ENCODE measurements around the gene MEGF9.

The MEGF9 gene

GRCh38 chr9:120741191-120741590 lies 26.9 kb upstream of the MEGF9 start:
- H3K4me1 ChIP-seq (ENCODE audit: control insufficient read depth, low read length): peaks cover 2% of the 10 kb centered on the region
- H3K4me3 ChIP-seq (ENCODE audit: low read length): no peak overlapping the region
- no peaks in the 10 kb centered on the region for H3K79me2 ChIP-seq (ENCODE audit: control insufficient read depth, low read length)
- no peaks in the 10 kb centered on the region for H3K9me3 ChIP-seq (ENCODE audit: control insufficient read depth, insufficient read depth, low read length)
- H3K9me2 ChIP-seq (replicated peaks; ENCODE audit: control insufficient read depth, low read length): no peaks in the 10 kb centered on the region
- H3K27me3 ChIP-seq (ENCODE audit: control insufficient read depth, low read length): no peaks in the 10 kb centered on the region
- no peak overlapping the region for H3K4me2 ChIP-seq (ENCODE audit: low read length)
- no peaks in the 10 kb centered on the region for H3K36me3 ChIP-seq (ENCODE audit: control insufficient read depth, low read length)
- TF ChIP-seq CTCF (IDR thresholded peaks at IDR 0.05; ENCODE audit: low read depth, low read length, poor library complexity, severe bottlenecking): no peak
- peaks cover 6% of the 10 kb centered on the region; the same call in 1 of the 2 replicates for H3F3A ChIP-seq (ENCODE audit: control insufficient read depth, insufficient read depth)
- no peaks in the 10 kb centered on the region for H4K20me1 ChIP-seq (ENCODE audit: control insufficient read depth, insufficient read depth, low read depth, low read length)
- H3K27ac ChIP-seq (ENCODE audit: low read depth, low read length): no peak overlapping the region

- Histone ChIP-seq H3K9me3 (ENCODE audit: control insufficient read depth, insufficient read depth, low read length) (no peaks in the 10 kb centered on the region), H3K4me3 (ENCODE audit: low read length) (no peak overlapping the region), H3K36me3 (ENCODE audit: control insufficient read depth, low read length) (no peaks in the 10 kb centered on the region), H4K20me1 (ENCODE audit: control insufficient read depth, insufficient read depth, low read depth, low read length) (no peaks in the 10 kb centered on the region), H3K9me2 (replicated peaks; ENCODE audit: control insufficient read depth, low read length) (no peaks in the 10 kb centered on the region), H3K4me1 (ENCODE audit: control insufficient read depth, low read length) (peaks cover 13% of the 10 kb centered on the region), H3K27ac (ENCODE audit: low read depth, low read length) (no peak overlapping the region), H3K4me2 (ENCODE audit: low read length) (no peak overlapping the region), H3K79me2 (ENCODE audit: control insufficient read depth, low read length) (no peaks in the 10 kb centered on the region), H3F3A (ENCODE audit: control insufficient read depth, insufficient read depth) (peaks cover 6% of the 10 kb centered on the region; the same call in 1 of the 2 replicates), H3K27me3 (ENCODE audit: control insufficient read depth, low read length) (no peaks in the 10 kb centered on the region)
- no peak for TF ChIP-seq EZH2phosphoT487 (IDR thresholded peaks at IDR 0.05; ENCODE audit: borderline replicate concordance, low read length)
- no peak for TF ChIP-seq CTCF (IDR thresholded peaks at IDR 0.05; ENCODE audit: low read depth, low read length, poor library complexity, severe bottlenecking)
Observed at GRCh38 chr9:120740132-120740531, 25.9 kb upstream of the MEGF9 start.

- H3K9me3 ChIP-seq (ENCODE audit: control insufficient read depth, insufficient read depth, low read length): no peaks in the 10 kb centered on the region
- H3K4me3 ChIP-seq (ENCODE audit: low read length): no peak overlapping the region
- no peaks in the 10 kb centered on the region for H3K9me2 ChIP-seq (replicated peaks; ENCODE audit: control insufficient read depth, low read length)
- peaks cover 8% of the 10 kb centered on the region for H3F3A ChIP-seq (ENCODE audit: control insufficient read depth, insufficient read depth)
- H4K20me1 ChIP-seq (ENCODE audit: control insufficient read depth, insufficient read depth, low read depth, low read length): no peaks in the 10 kb centered on the region
- H3K4me2 ChIP-seq (ENCODE audit: low read length): no peak overlapping the region
- no peaks in the 10 kb centered on the region for H3K79me2 ChIP-seq (ENCODE audit: control insufficient read depth, low read length)
- no peak overlapping the region for H3K27ac ChIP-seq (ENCODE audit: low read depth, low read length)
- no peaks in the 10 kb centered on the region for H3K27me3 ChIP-seq (ENCODE audit: control insufficient read depth, low read length)
- H3K36me3 ChIP-seq (ENCODE audit: control insufficient read depth, low read length): no peaks in the 10 kb centered on the region
- TF ChIP-seq CTCF (IDR thresholded peaks at IDR 0.05; ENCODE audit: low read depth, low read length, poor library complexity, severe bottlenecking) (no peak), EZH2phosphoT487 (IDR thresholded peaks at IDR 0.05; ENCODE audit: borderline replicate concordance, low read length) (no peak)
- H3K4me1 ChIP-seq (ENCODE audit: control insufficient read depth, low read length): peaks cover 22% of the 10 kb centered on the region
Observed at GRCh38 chr9:120737416-120738165, 23.3 kb upstream of the MEGF9 start.

Data from DOHH2 (cell line).